ENCODE data around the gene TMX4. TPM values are rescaled to one million over a fixed set of nuclear protein-coding genes. Genes with fewer than 3 reads are reported as not detected.

TMX4 gene
- total RNA-seq, 3 donors from 2014 or later = 40.0 to 61.9 (median 60.7) TPM

DNA sequence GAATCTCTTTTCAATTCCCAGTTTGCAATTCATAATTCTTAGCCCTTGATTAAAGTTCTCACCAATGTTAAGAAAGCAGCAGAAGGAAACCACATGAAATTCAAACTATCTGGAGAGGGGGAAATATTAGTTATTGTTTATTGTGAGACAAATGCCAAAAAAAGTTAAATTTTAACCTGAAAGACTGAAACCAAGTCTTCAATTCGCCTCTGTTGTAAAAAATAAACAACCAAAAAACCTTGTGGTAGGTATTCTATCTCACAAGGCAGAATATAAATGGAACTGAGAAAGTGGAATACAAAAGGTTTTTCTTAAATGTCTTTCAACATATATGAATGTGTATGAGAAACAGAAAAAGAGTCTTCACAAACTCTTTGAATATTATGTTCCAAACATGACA is 24.8 kb downstream of the TMX4 start:
- Histone ChIP-seq H3K9me3 (peaks cover 0 to 11% of the 10 kb centered on the region in 2 donors), H3K36me3 (peaks cover 16% of the 10 kb centered on the region), H3K4me3 (no peak overlapping the region), H3K4me1 (no peaks in the 10 kb centered on the region), H3K27ac (no peak overlapping the region), H3K27me3 (no peaks in the 10 kb centered on the region)
- DNase-seq (ENCODE audit: low spot score in 2 of 2) = no peak
- intact Hi-C loops (cut with DNase I; ENCODE audit: low total_unique reads) = no loop called here
- TF ChIP-seq POLR2AphosphoS5 (IDR thresholded peaks at IDR 0.05) = no peak
- no peak for TF ChIP-seq POLR2A (IDR thresholded peaks at IDR 0.05)
- no peak for TF ChIP-seq CTCF (IDR thresholded peaks at IDR 0.05)

DNA sequence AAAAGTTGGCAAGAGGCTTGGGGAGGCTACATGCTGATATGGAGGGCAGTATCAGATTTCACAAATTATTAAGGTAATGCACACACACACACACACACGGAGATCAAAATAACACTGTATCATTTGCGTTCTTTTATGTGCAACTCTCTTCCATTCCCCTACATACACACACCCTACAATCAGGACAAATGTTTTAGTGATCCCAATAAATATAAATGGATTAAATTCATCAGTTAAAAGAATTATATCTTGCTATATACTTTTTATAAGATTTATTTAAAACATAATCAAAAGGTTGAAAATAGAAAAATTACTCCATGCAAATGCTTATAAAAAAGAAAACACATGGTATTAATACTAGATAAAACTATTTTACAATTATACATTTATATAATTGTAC is 25.9 kb downstream of the TMX4 start:
- no peak overlapping the region for H3K27ac ChIP-seq
- intact Hi-C loops (cut with DNase I; ENCODE audit: low total_unique reads) = no loop called here
- H3K9me3 ChIP-seq = peaks cover 0 to 11% of the 10 kb centered on the region in 2 donors
- peaks cover 7% of the 10 kb centered on the region for H3K36me3 ChIP-seq
- TF ChIP-seq POLR2AphosphoS5 (IDR thresholded peaks at IDR 0.05) (no peak), CTCF (IDR thresholded peaks at IDR 0.05) (no peak), POLR2A (IDR thresholded peaks at IDR 0.05) (no peak)
- H3K27me3 ChIP-seq = no peaks in the 10 kb centered on the region
- no peak overlapping the region for H3K4me3 ChIP-seq
- no peaks in the 10 kb centered on the region for H3K4me1 ChIP-seq
- DNase-seq (ENCODE audit: low spot score in 2 of 2) = no peak

DNA sequence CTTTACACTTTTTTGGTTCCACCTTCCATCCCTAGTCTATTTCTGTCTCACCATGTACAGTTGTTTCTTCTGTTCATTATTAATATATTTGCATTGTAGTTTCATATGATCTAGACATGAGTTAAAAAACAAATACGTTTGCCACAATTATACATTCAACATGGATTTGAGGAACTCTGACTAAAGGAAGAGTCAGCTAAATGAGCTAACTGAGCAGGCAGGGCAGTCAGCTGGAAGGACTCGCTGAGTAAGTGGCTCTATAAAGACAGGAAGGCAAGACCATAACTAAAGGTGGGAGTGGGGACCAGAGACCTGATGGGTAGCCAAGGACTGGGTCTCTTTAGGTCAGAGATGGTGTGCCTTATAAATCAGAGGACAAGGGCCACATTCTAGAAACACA is 26.3 kb downstream of the TMX4 start:
- no peaks in the 10 kb centered on the region for H3K27me3 ChIP-seq
- H3K36me3 ChIP-seq = peaks cover 7% of the 10 kb centered on the region
- no peak for DNase-seq (ENCODE audit: low spot score in 2 of 2)
- no peak overlapping the region for H3K4me3 ChIP-seq
- intact Hi-C loops (cut with DNase I; ENCODE audit: low total_unique reads) = no loop called here
- TF ChIP-seq POLR2AphosphoS5 (IDR thresholded peaks at IDR 0.05) (no peak), CTCF (IDR thresholded peaks at IDR 0.05) (no peak), POLR2A (IDR thresholded peaks at IDR 0.05) (no peak)
- H3K27ac ChIP-seq = no peak overlapping the region
- H3K9me3 ChIP-seq = peaks cover 0 to 11% of the 10 kb centered on the region in 2 donors
- no peaks in the 10 kb centered on the region for H3K4me1 ChIP-seq

DNA sequence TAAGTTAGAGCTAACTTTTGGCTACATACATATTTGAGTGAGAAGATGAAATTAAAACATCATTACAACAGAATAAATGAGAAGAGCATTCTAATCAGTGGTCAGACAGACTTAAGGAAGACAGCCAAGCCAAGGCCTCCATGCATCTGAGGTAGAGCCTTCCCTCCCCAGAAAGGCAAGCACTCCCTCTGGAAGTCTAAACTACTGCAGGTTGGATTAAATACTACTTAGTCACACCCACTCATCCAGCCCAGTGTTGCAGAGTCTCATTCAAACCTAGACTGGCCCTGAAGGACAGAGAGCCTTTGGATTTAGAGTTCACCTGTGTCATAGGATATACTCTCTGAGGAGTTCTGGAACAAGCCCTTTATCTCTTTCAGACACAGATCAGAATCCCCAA is 29.2 kb downstream of the TMX4 start:
- intact Hi-C loops (cut with DNase I; ENCODE audit: low total_unique reads) = no loop called here
- Histone ChIP-seq H3K4me1 (no peaks in the 10 kb centered on the region), H3K4me3 (no peak overlapping the region), H3K9me3 (peaks cover 0 to 11% of the 10 kb centered on the region in 2 donors), H3K27me3 (no peaks in the 10 kb centered on the region), H3K27ac (no peak overlapping the region), H3K36me3 (no peaks in the 10 kb centered on the region)
- no peak for DNase-seq (ENCODE audit: low spot score in 2 of 2)
- TF ChIP-seq CTCF (IDR thresholded peaks at IDR 0.05) (no peak), POLR2AphosphoS5 (IDR thresholded peaks at IDR 0.05) (no peak), POLR2A (IDR thresholded peaks at IDR 0.05) (no peak)

- peaks cover 0 to 9% of the 10 kb centered on the region in 2 donors for H3K9me3 ChIP-seq
- H3K36me3 ChIP-seq = no peaks in the 10 kb centered on the region
- no peak overlapping the region for H3K27ac ChIP-seq
- intact Hi-C loops (cut with DNase I; ENCODE audit: low total_unique reads) = no loop called here
- no peaks in the 10 kb centered on the region for H3K4me1 ChIP-seq
- DNase-seq (ENCODE audit: low spot score in 2 of 2) = no peak
- TF ChIP-seq CTCF (IDR thresholded peaks at IDR 0.05) (no peak), POLR2AphosphoS5 (IDR thresholded peaks at IDR 0.05) (no peak), POLR2A (IDR thresholded peaks at IDR 0.05) (no peak)
- H3K4me3 ChIP-seq = no peak overlapping the region
- H3K27me3 ChIP-seq = no peaks in the 10 kb centered on the region
These were observed 30.2 kb downstream of the TMX4 start for GRCh38 chr20:7989379-7989778.

All from breast epithelium (tissue), 4 donors.